Activated CD4-positive, alpha-beta T cell treated with anti-CD3 and anti-CD28 coated beads, Interleukin-2, amount 50 U/mL, for 4 hours (primary cell): ENCODE measurements around the gene MGLL.
"Not testable (repeated sequence)": the region's sequence is repeated elsewhere in the genome, so short reads cannot be mapped to it uniquely, and the experiment has no call there.

Experiments used
- DNase-seq, 2 experiments: peaks; one replicate each; pipeline ENCODE4 v3.0.0-alpha.2; 2020

MGLL gene

DNA sequence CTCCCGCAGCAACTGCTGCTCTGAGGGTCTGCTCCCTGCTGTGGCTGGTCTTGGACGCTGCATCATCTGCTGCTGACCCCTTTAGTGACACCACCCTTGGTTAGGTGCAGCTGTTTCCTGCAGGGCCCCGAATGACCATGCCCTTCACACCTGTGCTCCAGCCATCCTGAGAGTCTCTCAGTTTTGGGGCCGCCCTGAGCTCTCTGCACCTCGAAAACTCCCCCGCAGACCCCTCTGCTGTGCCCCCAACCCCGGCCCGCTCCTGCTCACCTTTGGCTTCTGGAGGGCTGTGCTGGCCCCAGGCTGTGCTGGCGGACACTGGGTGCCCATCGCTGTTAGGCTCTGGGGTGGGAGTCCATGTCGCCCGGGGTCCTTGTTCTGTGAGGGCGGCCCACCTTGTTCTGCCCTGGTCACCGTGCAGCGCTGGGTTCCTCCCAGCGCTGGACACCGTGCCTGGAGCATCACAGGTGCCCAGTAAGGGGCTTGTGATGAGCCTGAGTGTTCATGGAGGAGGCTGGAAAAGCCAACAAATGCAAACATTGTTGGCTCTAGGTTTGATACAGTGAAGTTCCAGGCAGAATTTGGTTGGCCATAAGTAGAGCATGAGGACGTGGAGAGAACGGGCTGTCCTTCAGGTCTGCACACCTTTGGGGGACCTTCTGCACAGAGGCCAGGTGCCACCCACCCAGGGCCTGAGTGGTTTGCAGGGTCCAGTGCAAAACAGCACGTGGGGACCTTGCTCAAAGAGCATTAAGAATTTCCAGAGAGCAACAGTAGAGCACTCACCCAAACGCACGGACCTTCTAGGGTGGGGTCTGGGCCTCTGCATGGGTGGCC lies 137.2 kb downstream of the MGLL start:
- no peak for DNase-seq

DNA sequence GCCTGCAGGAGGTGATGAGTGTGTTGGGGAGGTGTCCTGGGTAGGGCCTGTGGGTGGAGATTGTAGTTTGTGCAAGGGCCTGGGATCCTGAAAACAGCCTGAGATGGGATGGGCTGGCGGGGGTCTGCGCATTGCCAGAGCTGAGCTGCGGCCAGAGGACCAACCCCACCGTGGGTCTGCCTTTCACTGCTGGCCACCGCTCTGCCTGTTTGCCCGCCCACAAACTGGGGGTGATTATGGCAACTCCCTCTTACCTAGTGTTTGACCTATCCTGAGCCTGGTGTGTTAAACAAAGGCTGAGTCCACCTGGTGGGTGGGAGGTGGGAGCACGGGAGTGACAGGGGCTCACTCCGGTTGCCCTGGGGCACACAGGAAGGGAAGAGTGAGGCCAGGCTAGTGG lies 139.8 kb downstream of the MGLL start:
- no peak for DNase-seq

DNA sequence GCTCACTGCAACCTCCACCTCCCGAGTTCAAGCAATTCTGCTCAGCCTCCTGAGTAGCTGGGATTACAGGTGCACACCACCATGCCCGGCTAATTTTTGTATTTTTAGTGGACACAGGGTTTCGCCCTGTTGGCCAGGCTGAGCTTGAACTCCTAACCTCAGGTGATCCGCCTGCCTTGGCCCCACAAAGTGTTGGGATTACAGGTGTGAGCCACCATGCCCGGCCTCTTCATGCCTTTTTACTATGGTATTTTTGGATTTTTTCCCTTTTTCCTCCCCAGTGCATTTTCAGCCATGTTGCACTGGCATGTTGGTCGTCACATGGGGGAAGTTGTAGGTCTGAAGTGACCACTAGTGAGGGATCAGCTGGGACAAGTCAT lies 140.2 kb downstream of the MGLL start:
- not testable (repeated sequence) for DNase-seq

- DNase-seq, result no peak
These were observed 141.5 kb downstream of the MGLL start for GRCh38 chr3:127680798-127681221.

GRCh38 chr3:127680146-127680661 lies 142.1 kb downstream of the MGLL start:
- DNase-seq, result no peak

- DNase-seq, result no peak
These were observed 142.7 kb downstream of the MGLL start for GRCh38 chr3:127679534-127680145.

GRCh38 chr3:127678611-127679533 lies 143.4 kb downstream of the MGLL start:
- no peak for DNase-seq

DNA sequence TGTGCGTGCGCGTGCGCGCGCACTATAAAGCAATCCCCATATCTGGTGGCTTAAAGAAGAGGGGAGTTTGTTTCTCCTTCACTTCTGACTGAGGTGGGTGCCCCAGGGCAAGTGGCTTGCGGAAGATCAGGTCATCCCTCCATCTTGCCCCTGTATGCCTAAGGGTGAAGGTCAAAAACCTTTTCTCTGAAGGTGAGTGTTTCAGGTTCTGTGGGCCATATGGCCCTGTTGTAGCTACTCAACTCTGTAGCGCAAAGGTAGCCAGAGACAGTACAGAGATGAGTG lies 144.1 kb downstream of the MGLL start:
- DNase-seq, result no peak

- no peak for DNase-seq
These were observed 144.6 kb downstream of the MGLL start for GRCh38 chr3:127677541-127678314.

DNA sequence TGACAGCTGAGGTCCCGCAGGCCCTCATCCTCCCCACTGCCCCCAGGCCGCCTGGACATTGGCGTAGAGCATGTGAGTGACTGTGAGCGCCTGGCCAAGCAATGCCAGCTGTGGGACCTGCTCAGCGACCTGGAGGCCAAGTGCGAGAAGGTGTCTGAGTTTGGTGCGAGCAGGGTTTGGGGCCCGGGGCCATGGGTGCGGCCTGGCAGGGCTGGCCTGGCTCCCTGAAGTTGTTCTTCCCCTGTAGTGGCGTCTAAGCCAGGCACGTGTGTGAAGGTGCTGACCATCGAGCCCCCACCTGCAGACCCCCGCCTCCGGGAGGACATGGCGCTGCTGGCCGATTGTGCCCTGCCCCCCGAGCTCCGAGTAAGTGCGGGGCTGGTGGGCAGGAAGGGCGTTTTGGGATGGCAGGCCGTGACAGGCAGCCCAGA lies 145.4 kb downstream of the MGLL start:
- no peak for DNase-seq

GRCh38 chr3:127676456-127676855 lies 145.9 kb downstream of the MGLL start:
- DNase-seq, result no peak

GRCh38 chr3:127675651-127676391 lies 146.5 kb downstream of the MGLL start:
- DNase-seq, result no peak

- DNase-seq, result no peak
These were observed 147.5 kb downstream of the MGLL start for GRCh38 chr3:127674790-127675189.

DNA sequence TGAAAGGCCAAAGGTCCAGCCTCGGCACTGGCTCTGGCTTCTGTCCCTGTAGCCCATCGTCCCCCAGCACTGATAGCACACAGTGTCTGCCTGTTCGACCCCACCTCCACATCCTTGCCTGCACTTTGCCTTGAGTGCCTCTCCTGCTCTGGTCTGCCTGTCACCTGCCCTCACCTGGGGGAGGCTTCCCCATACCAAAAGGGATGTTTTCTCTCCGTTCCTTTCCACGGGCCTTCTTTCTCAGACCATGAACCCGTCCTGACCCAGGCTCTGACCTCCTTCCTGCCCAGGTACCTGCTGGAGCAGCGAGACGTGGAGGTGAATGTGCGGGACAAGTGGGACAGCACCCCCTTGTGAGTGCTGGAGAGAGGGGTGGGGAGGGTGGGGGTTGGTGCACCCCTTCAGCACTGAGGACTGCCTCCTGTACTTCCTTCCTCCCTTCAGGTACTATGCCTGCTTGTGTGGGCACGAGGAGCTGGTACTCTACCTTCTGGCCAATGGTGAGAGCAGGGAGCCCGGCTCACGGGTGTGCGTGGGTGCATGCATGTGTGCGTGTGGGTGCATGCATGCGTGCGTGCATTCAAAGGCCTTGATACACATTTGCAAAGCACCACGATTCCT lies 148.1 kb downstream of the MGLL start:
- DNase-seq, result no peak

DNA sequence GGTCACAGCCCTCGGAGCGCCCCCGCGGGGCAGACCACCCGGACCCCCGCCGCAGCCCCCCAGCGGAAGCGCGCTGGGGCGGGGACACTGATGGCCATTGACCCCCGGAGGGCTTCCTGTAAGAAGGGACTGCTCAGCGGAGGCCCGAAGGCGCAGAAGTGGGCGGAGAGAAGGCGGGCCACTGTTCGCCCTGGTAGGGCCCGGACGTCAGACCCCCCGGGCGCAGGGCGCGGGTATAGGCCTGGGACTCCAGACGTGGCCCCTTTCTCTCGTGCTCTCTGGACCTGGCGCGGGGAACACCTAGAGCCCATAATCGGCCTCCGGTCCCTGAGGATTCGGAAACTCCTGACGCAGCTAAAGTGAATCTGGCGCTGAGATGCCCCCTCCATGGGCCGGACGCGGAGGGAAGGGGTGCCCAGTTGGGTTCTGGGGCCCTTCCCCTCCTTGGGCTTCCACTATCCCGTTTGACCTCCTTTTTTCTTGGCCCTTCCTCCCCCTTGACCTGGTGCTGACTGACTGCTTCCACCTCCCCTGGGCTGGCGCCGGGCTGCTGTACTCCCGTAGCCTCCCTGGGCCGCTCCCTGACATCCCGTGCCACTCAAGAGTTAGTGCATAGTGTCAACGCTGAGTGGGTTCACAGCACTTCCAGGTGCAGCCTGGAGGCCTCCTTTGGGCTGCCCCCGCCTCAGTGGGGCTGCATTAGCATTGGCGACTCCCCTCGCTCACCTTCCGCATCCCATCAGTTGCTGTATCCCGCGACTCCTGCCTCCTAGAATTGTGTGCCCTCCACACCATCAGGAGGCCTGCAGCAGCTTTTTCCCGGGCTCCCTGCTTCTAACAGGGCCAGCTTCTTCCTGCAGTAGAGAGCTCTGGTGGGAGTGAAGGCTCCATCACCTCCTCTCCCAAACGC lies 148.9 kb downstream of the MGLL start:
- DNase-seq, result peak; percentile 13 to 26

DNA sequence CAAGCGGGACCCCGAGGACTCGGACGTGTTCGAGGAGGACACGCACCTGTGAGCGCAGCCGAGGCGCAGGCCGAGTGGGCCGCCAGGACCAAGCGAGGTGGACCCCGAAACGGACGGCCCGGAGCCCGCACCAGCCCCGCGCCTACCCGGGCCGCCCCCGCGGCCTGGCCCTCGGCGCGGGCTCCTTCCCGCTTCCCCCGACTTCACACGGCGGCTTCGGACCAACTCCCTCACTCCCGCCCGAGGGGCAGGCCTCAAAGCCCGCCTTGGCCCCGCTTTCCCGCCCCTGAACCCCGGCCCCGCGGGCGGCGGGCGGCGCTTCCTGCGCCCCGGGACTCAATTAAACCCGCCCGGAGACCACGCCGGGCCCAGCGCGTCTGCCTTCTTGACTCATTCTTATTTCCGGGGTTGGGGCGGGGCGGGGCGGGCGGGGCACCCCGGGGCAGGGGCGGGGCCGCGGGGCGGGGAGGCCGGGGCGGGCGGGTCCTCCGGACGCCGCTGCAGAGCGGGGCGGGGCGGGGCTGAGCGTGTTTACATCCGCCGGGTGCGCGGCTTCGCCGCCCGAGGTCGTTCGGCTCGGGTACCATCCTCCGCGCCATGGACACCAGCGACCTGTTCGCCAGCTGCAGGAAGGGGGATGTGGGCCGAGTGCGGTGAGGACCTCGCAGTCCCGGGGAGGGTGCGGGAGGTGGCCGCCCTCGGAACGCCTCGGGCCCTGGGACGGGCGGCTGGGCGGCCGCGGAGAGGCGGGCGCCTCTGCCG lies 149.7 kb downstream of the MGLL start, which contains the start of gene ABTB1:
ABTB1 (plus strand) TSS at position 524 of the 762 bp plus-strand sequence; CDS start at position 598, 74 bp downstream.
- peak; percentile 81 for DNase-seq

DNA sequence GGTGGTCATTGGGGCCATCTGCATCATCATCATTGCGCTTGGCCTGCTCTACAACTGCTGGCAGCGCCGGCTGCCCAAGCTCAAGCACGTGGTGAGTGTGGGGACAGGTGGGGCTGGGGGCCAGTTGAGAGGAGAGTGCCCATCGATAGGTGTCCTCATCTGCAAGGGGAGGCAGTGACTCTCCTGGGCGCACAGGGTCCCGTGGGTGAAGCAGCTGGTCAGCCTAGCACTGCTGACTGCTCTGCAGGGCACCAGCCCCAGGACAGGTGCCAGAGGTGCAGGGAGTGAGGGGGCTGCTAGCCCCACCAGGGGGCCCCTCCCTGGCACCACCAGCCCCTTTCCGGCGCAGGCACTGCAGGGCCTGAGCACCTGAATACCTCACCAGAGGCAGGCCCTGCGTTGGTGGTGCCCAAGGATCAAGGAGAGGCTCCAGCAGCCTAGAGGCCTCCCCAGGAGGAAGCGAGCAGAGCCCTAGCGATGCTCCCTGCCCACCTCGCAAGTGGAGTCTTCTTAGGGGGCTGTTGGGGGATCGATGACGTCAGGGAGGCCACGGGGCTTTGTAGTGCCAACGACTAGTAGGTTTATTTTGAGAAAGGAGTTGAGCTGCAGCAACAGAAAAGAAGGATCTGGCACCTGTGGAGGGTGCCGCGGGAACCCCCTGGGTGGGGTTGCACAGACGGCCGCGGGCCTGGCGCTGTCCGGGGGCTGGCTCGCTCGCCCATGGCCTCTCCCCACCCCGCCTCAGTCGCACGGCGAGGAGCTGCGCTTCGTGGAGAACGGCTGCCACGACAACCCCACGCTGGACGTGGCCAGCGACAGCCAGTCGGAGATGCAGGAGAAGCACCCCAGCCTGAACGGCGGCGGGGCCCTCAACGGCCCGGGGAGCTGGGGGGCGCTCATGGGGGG lies 150.5 kb downstream of the MGLL start:
- peak in 1 of 2 experiments; percentile 12 for DNase-seq
